K562 (cell line): Measurements from ENCODE around the gene FOXD3. TPM values are rescaled to one million over a fixed set of nuclear protein-coding genes. Genes with fewer than 3 reads are reported as not detected.

Experiments
- ATAC-seq: fragments of 200-7000 bp; cut with Tn5 transposase; 3 replicates; pipeline ENCODE4 v1.9.1; 2020; ENCODE audit warnings: moderate library complexity
- BruUV-seq: library from RNA; stranded (reverse); fragments of 400-500 nt; replicated peaks from 2 replicates; lab custom pipeline; 2021; lab: Mats Ljungman, UMichigan
- CTCF ChIA-PET: fragments of 300-600 bp; formaldehyde crosslinking; extraction: SDS; loops from one replicate; lab custom pipeline; 2021; ENCODE audit warnings: low intra/inter-chr PET ratio; lab: Yijun Ruan, JAX
- POLR2A ChIA-PET: fragments of 300-600, 350-650 bp; sonication (Branson Sonifier 250); formaldehyde crosslinking; extraction: SDS; loops from one replicate; lab custom pipeline; 2021; ENCODE audit warnings: antibody characterized with exemption, inconsistent platforms; lab: Yijun Ruan, JAX
- DNase-seq, 4 experiments: peaks; one replicate each; pipeline versions ENCODE4 v3.0.0 to v3.0.0-alpha.2; 2011 to 2018; ENCODE audit warnings: low spot score in 3 of 4, mixed read lengths in 3 of 4; ENCODE audit errors: extremely low read depth in 1 of 4
- FAIRE-seq: peaks from 2 replicates; lab custom pipeline; 2011; peaks lifted over from hg19 to GRCh38; lab: Jason Lieb, UNC
- H2AFZ ChIP-seq: 2 replicates; pipeline ENCODE4 v1.6.0; 2011; ENCODE audit warnings: low read depth, low read length, control low read depth, inconsistent platforms
- H3K27ac ChIP-seq: fragments of 200-600 bp; 3 replicates; pipeline ENCODE4 v1.8.0; 2011; ENCODE audit warnings: low read depth, mild to moderate bottlenecking, control low read depth, inconsistent platforms, low read length, moderate library complexity, mixed read lengths; ENCODE audit errors: extremely low read depth
- H3K27me3 ChIP-seq, 2 experiments: fragments of 300-600 bp in 1 of 2; 2 replicates in 1 of 2; 3 replicates in 1 of 2; pipeline versions ENCODE4 v1.6.0 to v1.8.0; 2011; ENCODE audit warnings: inconsistent platforms in 2 of 2, low read length in 2 of 2, mild to moderate bottlenecking in 1 of 2, mixed read lengths in 1 of 2, moderate library complexity in 1 of 2; ENCODE audit not compliant: control insufficient read depth in 2 of 2, insufficient read depth in 2 of 2
- H3K36me3 ChIP-seq: fragments of 300-600 bp; 3 replicates; pipeline ENCODE4 v1.8.0; 2011; ENCODE audit warnings: mild to moderate bottlenecking, low read length, inconsistent platforms; ENCODE audit not compliant: control insufficient read depth, insufficient read depth
- H3K4me1 ChIP-seq, 2 experiments: fragments of 200-600 bp in 1 of 2; replicated peaks in 1 of 2; 2 replicates in 1 of 2; 3 replicates in 1 of 2; pipeline versions ENCODE4 v1.5.1 to v1.8.0; 2011; ENCODE audit warnings: inconsistent platforms in 2 of 2, low read length in 2 of 2, mild to moderate bottlenecking in 1 of 2, mixed read lengths in 1 of 2, moderate library complexity in 1 of 2; ENCODE audit not compliant: control insufficient read depth in 2 of 2, insufficient read depth in 2 of 2
- H3K4me2 ChIP-seq: 2 replicates; pipeline ENCODE4 v1.6.1; 2011; ENCODE audit warnings: low read length, control low read depth, inconsistent platforms, mixed read lengths; ENCODE audit not compliant: insufficient read depth
- H3K4me3 ChIP-seq: fragments of 200-600 bp; sonication (generic), shearing (Covaris generic); 2 replicates; pipeline ENCODE4 v1.5.1; 2016; ENCODE audit warnings: control low read depth, inconsistent platforms
- H3K79me2 ChIP-seq: fragments of 200-600 bp; 3 replicates; pipeline ENCODE4 v1.8.0; 2011; ENCODE audit warnings: low read length, inconsistent platforms; ENCODE audit not compliant: control insufficient read depth, insufficient read depth
- H3K9ac ChIP-seq, 2 experiments: 2 replicates each; pipeline versions ENCODE4 v1.6.0 to v1.6.1; 2011; ENCODE audit warnings: low read depth in 2 of 2, low read length in 2 of 2, control low read depth in 1 of 2, inconsistent platforms in 1 of 2, mild to moderate bottlenecking in 1 of 2, mixed read lengths in 1 of 2; ENCODE audit not compliant: insufficient read depth in 1 of 2
- H3K9me1 ChIP-seq: one replicate; pipeline ENCODE4 v1.6.0; 2011; ENCODE audit warnings: inconsistent platforms, mild to moderate bottlenecking, low read length, moderate library complexity; ENCODE audit not compliant: control insufficient read depth, insufficient read depth
- H3K9me3 ChIP-seq: replicated peaks from 2 replicates; pipeline ENCODE4 v1.5.1; 2011; ENCODE audit warnings: low read depth, low read length, inconsistent platforms; ENCODE audit not compliant: control insufficient read depth, insufficient read depth
- H4K20me1 ChIP-seq: replicated peaks from 2 replicates; pipeline ENCODE4 v1.6.1; 2011; ENCODE audit warnings: low read length, inconsistent platforms, mixed read lengths; ENCODE audit not compliant: control insufficient read depth, insufficient read depth
- CBFB ChIP-seq: sonication (generic); formaldehyde crosslinking; IDR thresholded peaks from 2 replicates; pipeline ENCODE4 v1.4.0; 2020; ENCODE audit warnings: mild to moderate bottlenecking, missing genetic modification reagents
- CREB3 ChIP-seq: fragments of 450-650 bp; conservative IDR thresholded peaks from 2 replicates; pipeline ENCODE4 v1.6.1; 2016; ENCODE audit warnings: missing genetic modification characterization, low read depth, mild to moderate bottlenecking, missing compliant biosample characterization, moderate library complexity
- IRF2 ChIP-seq: sonication (generic); formaldehyde crosslinking; IDR thresholded peaks from 2 replicates; pipeline ENCODE4 v1.8.1; 2022; ENCODE audit warnings: mild to moderate bottlenecking, missing genetic modification reagents
- KLF6 ChIP-seq: fragments of 250-450 bp; sonication (Bioruptor Pico); IDR thresholded peaks from 2 replicates; pipeline ENCODE4 v1.4.0; 2020; ENCODE audit warnings: mild to moderate bottlenecking, moderate library complexity, borderline replicate concordance
- MEIS2 ChIP-seq: fragments of 450-650 bp; IDR thresholded peaks from 2 replicates; pipeline ENCODE4 v1.6.1; 2014; ENCODE audit warnings: mild to moderate bottlenecking; ENCODE audit not compliant: partially characterized antibody
- MXI1 ChIP-seq: IDR thresholded peaks from 2 replicates; pipeline ENCODE4 v1.6.1; 2011; ENCODE audit warnings: low read depth, mild to moderate bottlenecking, improper control_type of control experiment, low read length
- MYNN ChIP-seq, 2 experiments: sonication (generic); formaldehyde crosslinking in 1 of 2; IDR thresholded peaks; 2 replicates each; pipeline versions ENCODE4 v1.5.0 to v1.6.1; 2016 to 2020; ENCODE audit warnings: antibody characterized with exemption in 1 of 2, missing genetic modification reagents in 1 of 2
- RBM15 ChIP-seq: fragments of 200-400 bp; formaldehyde crosslinking; IDR thresholded peaks from 2 replicates; pipeline ENCODE4 v1.6.1; 2018; ENCODE audit warnings: mild to moderate bottlenecking, low read length, moderate library complexity; ENCODE audit not compliant: insufficient read depth
- RBM17 ChIP-seq: fragments of 200-400 bp; formaldehyde crosslinking; IDR thresholded peaks from 2 replicates; pipeline ENCODE4 v1.6.1; 2017; ENCODE audit warnings: low read depth, mild to moderate bottlenecking, low read length, borderline replicate concordance
- SP1 ChIP-seq: sonication (generic); formaldehyde crosslinking; IDR thresholded peaks from 2 replicates; pipeline ENCODE4 v1.8.1; 2022; ENCODE audit warnings: mild to moderate bottlenecking, missing genetic modification reagents
- TAF1 ChIP-seq: IDR thresholded peaks from 2 replicates; pipeline ENCODE4 v1.6.1; 2011; ENCODE audit warnings: mild to moderate bottlenecking, low read length, moderate library complexity; ENCODE audit not compliant: insufficient read depth, control insufficient read depth, severe bottlenecking; ENCODE audit errors: extremely low read depth
- ZNF408 ChIP-seq: fragments of 250-450 bp; sonication (Bioruptor Pico); IDR thresholded peaks from 2 replicates; pipeline ENCODE4 v1.4.0; 2020; ENCODE audit warnings: low read depth, mild to moderate bottlenecking, moderate library complexity
- WGBS: fragments of 100-300 bp; shearing (Covaris generic); methylation state at CpG from one replicate; pipeline ENCODE4 v1.1.6; 2016; ENCODE audit warnings: low coverage, mixed read lengths; ENCODE audit not compliant: insufficient coverage; ENCODE audit errors: missing lambda C conversion rate; 5-methylcytosine and 5-hydroxymethylcytosine counted together
- in situ Hi-C: fragments of 300-500 bp; cut with MboI; formaldehyde crosslinking; loops from 4 replicates; pipeline ENCODE4 v1.15.0; 2018; ENCODE audit warnings: inconsistent platforms, mixed read lengths
- intact Hi-C: fragments of 100-400 bp; cut with micrococcal nuclease; formaldehyde crosslinking; loops from 2 replicates; pipeline ENCODE4 v1.14.2; 2022
- polyA plus RNA-seq, 8 experiments: library from polyadenylated mRNA; depleted of rRNA in 4 of 8; stranded (reverse) in 5 of 8; unstranded in 3 of 8; fragments of >200 nt; fragmentation: Nextera tagmentation in 2 of 8; fragmentation: Illumina TruSeq in 1 of 8; extraction: Ambion mirVana in 2 of 8; extraction: Trizol in 1 of 8; gene quantifications; 2 replicates each; pipeline versions ENCODE4 v1.2.1 to v1.2.3, GENCODE V29; 2011 to 2014; ENCODE audit warnings: inconsistent platforms in 1 of 8, missing spikeins in 1 of 8
- total RNA-seq, 7 experiments: library from RNA; depleted of rRNA in 6 of 7; stranded (reverse); fragments of >200 nt in 6 of 7; fragmentation: Illumina TruSeq in 2 of 7; extraction: Trizol in 2 of 7; gene quantifications; 2 replicates each; pipeline versions ENCODE4 v1.2.1 to v1.2.3, GENCODE V29; 2011 to 2021; ENCODE audit warnings: low replicate concordance in 1 of 7
- TF ChIP-seq, protein P1 (sequence below): fragments of 250-450 bp; sonication (Bioruptor Pico); IDR thresholded peaks from 2 replicates; pipeline ENCODE4 v1.8.0; 2022; ENCODE audit warnings: inconsistent platforms, mild to moderate bottlenecking, moderate library complexity, borderline replicate concordance
- TF ChIP-seq, protein P2 (sequence below): IDR thresholded peaks from 3 replicates; pipeline ENCODE4 v1.6.1; 2011; ENCODE audit warnings: borderline replicate concordance, mild to moderate bottlenecking, moderate library complexity; ENCODE audit not compliant: insufficient read length; ENCODE audit errors: extremely low read depth

Gene FOXD3
- total and polyA plus RNA-seq, 9 of the 15 experiments (the other 6 are each of a cell fraction or from before 2014, with no cell fraction given), result 0.06 to 0.45 (median 0.10) TPM; not detected in 2

GRCh38 chr1:63368131-63368530 is 45.8 kb downstream of the FOXD3 start:
- peak overlapping the region; percentile 96 for H3K4me2 ChIP-seq
- peaks cover 6 to 11% of the 10 kb centered on the region in 2 experiments; a peak in 4 of 5 replicates for H3K4me1 ChIP-seq
- POLR2A ChIA-PET, result interaction anchor here (1.1 kb wide), 1 partner anchor 69 kb away, joined by 3 read pairs; no protein-coding TSS in a partner anchor
- CTCF ChIA-PET, result no interaction called here
- H3K27me3 ChIP-seq, result no peaks in the 10 kb centered on the region
- FAIRE-seq, result no peak
- no peaks in the 10 kb centered on the region for H3K9me1 ChIP-seq
- H3K4me3 ChIP-seq, result peak overlapping the region; percentile 72
- peak overlapping the region; percentile 99 for H2AFZ ChIP-seq
- H3K9ac ChIP-seq, result peak overlapping the region; percentile 81 to 100
- in situ Hi-C loops, result no loop called here
- no peaks in the 10 kb centered on the region for H3K9me3 ChIP-seq
- TSS peak; percentile 65 for BruUV-seq
- ATAC-seq, result peak; percentile 28
- H3K79me2 ChIP-seq, result peaks cover 14% of the 10 kb centered on the region
- TF ChIP-seq SP1 (CRISPR knock-in tag) (no peak), MYNN (IDR thresholded peaks at IDR 0.05) (no peak), MYNN (CRISPR knock-in tag; IDR thresholded peaks at IDR 0.05) (no peak), IRF2 (CRISPR knock-in tag) (no peak), CREB3 (tag) (no peak), RBM15 (no peak), TAF1 (no peak), KLF6 (CRISPR knock-in tag) (no peak), CBFB (CRISPR knock-in tag) (no peak), RBM17 (no peak), ZNF408 (CRISPR knock-in tag) (no peak), MXI1 (no peak), MEIS2 (no peak)
- TF ChIP-seq, protein P1, sequence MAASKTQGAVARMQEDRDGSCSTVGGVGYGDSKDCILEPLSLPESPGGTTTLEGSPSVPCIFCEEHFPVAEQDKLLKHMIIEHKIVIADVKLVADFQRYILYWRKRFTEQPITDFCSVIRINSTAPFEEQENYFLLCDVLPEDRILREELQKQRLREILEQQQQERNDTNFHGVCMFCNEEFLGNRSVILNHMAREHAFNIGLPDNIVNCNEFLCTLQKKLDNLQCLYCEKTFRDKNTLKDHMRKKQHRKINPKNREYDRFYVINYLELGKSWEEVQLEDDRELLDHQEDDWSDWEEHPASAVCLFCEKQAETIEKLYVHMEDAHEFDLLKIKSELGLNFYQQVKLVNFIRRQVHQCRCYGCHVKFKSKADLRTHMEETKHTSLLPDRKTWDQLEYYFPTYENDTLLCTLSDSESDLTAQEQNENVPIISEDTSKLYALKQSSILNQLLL, result no peak
- TF ChIP-seq, protein P2, sequence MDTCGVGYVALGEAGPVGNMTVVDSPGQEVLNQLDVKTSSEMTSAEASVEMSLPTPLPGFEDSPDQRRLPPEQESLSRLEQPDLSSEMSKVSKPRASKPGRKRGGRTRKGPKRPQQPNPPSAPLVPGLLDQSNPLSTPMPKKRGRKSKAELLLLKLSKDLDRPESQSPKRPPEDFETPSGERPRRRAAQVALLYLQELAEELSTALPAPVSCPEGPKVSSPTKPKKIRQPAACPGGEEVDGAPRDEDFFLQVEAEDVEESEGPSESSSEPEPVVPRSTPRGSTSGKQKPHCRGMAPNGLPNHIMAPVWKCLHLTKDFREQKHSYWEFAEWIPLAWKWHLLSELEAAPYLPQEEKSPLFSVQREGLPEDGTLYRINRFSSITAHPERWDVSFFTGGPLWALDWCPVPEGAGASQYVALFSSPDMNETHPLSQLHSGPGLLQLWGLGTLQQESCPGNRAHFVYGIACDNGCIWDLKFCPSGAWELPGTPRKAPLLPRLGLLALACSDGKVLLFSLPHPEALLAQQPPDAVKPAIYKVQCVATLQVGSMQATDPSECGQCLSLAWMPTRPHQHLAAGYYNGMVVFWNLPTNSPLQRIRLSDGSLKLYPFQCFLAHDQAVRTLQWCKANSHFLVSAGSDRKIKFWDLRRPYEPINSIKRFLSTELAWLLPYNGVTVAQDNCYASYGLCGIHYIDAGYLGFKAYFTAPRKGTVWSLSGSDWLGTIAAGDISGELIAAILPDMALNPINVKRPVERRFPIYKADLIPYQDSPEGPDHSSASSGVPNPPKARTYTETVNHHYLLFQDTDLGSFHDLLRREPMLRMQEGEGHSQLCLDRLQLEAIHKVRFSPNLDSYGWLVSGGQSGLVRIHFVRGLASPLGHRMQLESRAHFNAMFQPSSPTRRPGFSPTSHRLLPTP, result no peak
- peak in 2 of 4 experiments; percentile 10 to 20 for DNase-seq
- 0% methylated on average over 9 of the region's 10 CpGs for WGBS
- peak overlapping the region; percentile 86 for H3K27ac ChIP-seq
- peaks cover 17% of the 10 kb centered on the region; the same call in 2 of the 3 replicates for H3K36me3 ChIP-seq
- no peaks in the 10 kb centered on the region for H4K20me1 ChIP-seq
- intact Hi-C loops, result loop anchor here (10.0 kb wide), 1 partner anchor 157 kb away; the partner anchor contains the start of genes EFCAB7 and ITGB3BP
